HG03432 (cell line): ENCODE results near the gene VKORC1.
A peak's percentile ranks its signal among the peaks of the same experiment; 100 is the strongest.
"Not testable (repeated sequence)": the region's sequence is repeated elsewhere in the genome, so short reads cannot be mapped to it uniquely, and the experiment has no call there.

Experiments used
- ATAC-seq: cut with Tn5 transposase; IDR thresholded peaks from one replicate; pipeline ENCODE4 v1.9.1; 2021; ENCODE audit warnings: mild to moderate bottlenecking, moderate library complexity; ENCODE audit not compliant: unreplicated experiment

VKORC1 gene

GRCh38 chr16:31094424-31095120 lies at the start of gene VKORC1:
TSS of gene VKORC1 (minus strand) at chr16:31094797. CDS start at chr16:31094729, 68 bp downstream.
- peak; percentile 88 for ATAC-seq

DNA sequence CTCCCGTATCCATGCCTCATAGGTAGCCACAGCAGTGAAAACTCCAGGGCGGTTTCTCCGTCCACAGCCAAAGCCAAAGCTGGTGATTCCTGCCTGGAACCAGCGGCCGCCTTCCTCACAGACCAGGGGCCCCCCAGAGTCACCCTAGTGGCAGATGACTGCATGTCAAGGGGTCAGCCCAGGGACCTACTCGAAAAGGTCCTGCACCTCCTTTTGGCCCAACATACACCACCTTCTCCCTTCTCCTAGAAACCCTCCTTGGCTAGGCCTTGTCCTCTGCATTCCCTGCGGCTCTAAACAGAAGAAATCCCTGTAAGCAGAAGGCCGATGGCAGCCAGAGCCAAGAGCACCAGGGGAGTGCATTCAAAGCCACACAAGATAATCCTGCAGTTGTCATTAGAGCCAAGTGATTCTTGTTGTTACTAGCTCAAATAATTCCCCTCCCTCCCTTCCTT lies 49.1 kb upstream of the VKORC1 start:
- ATAC-seq = no peak

DNA sequence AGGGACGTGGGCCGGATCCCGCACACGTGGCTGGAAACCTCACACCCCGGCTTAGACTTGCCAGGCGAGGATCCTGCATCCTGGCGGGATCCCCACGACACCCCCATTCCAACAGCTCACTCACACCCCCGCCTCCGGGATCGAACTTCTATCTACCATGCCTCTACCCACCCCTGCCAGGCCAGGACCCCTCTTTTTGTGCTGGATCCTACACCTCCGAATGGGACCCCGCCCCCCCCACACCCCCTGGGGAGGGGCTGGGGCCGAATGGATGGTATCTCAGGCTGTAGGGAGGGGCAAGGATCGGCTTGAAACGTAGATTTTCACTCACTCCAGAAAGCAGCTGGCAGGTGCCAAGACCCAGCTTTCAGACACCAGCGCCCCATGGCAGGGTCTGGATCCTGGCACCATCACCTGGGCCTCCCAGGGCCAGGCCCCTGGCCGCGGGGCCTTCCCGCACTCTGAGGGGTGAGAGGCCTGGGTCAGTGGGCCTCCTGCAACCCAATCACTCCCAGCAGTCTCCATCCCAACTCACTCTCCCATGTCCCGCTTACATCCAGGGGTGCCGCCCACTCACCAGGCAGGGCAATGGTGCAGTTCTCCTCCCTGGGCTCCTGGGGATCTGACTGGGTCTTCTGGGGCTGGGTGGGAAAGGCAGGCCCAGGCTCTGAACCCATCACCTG lies 48.6 kb upstream of the VKORC1 start:
- no peak for ATAC-seq

DNA sequence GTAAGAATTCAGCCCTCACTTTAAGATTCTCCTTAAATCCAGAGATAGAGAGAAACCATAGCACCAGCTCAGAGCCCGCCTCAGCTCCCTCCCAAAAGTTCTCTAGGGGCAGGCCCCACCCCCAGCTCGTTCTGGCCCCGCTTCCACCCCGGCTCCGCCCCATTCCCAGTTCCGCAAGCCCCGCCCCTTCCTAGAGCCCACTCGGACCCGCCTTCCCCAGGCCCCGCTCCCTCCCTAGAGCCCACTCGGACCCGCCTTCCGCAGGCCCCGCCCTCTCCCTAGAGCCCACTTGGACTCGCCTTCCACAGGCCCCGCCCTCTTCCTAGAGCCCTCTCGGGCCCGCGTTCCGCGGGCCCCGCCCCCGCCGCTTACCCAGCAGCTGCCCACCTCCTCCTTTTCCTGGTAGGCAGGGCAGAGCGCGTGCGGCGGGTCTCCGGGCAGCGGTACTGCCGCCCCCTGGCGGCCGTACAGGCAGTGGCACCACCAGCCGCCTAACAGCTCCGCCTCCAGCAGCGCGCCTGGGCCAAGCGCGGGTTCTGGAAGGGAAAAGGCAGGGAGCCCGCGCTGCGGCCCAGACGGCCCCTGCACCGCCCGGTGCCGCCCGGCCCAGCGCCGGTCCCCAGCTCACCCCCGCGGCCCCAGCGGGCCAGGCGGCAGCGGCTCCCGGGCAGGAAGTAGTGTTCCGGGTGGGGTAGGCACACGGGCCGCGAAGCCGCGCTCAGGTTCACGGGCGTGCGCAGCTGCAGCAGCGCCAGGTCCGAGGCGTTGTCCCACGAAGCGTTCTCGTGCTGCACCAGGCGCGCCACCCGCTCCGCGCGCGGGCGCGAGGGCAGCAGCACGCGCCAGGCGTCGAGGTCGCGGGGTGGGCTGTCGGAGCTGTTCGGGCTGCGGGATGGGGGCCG lies 47.8 kb upstream of the VKORC1 start:
- ATAC-seq = peak; percentile 90

DNA sequence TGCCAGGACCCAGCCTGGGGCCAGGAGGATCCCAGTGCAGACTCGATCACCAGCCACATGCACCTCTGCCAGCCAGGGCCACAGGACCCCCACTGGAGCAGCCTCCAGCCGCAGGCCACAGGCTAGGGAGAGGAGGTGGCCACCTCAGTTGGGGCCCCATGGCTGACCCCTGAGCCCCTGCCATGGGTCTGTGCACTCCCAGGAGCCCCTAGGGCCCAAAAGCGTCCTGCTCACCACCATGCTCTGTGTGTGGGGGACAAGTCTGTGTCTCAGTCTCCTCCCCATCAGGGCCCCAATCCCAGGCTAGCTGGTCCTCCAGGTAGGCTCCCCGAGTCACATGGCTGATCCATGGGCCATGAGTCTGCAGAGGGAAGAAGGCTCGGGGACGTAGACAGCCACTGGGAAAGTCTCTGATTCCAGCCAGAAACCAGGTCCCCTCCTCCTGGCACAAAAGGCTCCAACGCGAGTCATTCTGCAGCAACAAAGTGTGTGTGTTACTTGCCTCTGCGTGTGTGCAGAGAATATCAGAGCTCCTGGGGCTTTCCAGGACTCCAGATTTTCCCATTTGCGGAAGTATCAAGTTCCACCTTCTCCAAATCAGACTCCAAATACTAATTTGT lies 47.0 kb upstream of the VKORC1 start:
- ATAC-seq = peak; percentile 0

- ATAC-seq = not testable (repeated sequence)
Measured at GRCh38 chr16:31141071-31141469, 46.5 kb upstream of the VKORC1 start.

DNA sequence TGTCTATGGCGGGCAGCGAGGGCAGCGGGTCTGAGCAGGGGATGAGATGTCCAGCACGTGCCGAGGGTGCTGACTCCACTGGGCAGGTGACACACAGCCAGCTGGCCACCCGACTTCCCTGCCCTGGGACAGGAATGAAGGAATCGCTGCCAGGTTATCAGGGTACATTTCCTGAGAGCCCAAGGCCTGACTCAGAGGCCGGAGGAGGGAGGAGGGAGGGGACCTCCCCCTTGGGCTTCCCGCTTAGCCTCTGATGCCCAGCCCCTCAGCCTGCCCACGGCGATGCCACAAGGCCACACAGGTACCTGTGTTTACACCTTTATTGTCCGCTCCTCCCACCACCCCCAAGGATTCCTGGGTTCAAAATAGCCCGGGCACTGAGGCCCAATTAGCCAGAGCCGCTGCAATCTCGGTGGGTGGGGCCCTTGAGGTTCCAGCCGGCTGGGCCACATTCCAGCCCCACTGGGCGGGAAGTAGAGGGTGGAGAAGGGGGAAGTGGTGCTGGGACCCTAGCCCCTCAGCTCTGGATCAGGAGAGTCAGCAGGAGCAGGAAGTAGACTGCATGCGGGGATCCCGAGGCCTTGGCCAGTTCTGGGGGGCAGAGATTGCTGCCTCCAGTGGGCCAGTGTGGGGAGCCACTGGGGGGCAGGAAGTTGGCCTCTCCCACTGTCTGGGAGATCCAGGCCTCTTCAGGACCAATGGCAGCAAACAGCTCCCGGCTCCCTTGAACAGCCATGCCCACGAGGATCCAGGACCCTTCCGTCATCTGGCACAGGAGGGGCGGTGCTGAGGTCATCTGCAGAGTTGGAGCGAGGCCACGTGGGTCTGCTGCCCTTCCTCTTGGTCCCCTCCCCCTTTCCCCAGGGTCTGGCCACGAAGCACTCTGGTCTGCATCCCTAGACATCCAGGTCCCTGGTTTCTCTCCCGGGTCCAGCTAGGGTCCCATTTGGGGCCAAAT lies 44.3 kb upstream of the VKORC1 start:
- no peak for ATAC-seq

GRCh38 chr16:31136822-31137499 lies 42.4 kb upstream of the VKORC1 start:
- not testable (repeated sequence) for ATAC-seq

- no peak for ATAC-seq
Measured at GRCh38 chr16:31136287-31136662, 41.7 kb upstream of the VKORC1 start.

DNA sequence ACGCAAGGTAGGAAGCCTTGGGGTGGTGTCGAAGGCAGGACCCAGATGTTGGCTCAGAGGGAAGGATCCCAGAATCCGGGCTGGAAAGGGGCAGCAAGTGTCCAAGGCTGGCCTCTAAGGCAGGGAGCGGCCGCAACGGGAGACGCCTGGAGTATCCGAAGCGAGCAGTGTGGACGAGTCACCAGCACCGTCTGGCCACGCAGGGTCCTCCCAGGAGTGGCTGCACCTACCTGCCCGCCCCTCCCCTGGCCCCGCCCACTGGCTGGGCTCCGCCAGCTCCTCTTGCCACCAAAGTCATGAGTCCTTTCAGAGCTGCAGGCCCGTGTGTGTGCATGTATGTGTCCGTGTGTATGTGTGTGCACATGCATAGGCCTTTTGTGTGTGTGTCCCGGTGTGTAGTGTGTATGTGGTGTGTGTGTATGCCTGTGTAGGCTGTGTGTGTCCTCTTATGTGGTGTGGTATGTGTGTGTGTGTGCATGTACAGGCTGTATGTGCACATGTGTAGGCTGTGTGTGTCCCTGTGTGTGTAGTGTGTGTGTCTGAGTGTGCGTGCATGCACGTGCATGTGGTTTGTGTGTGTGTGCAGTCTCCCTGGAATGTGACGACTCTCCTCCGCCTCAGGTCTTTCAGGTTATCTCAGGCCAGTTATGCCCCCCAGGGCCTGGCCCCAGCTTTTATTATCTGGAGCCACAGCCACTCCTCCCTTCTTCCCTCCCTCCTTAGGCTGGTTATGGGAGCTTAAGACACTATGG lies 41.1 kb upstream of the VKORC1 start, which contains the start of gene PRSS8:
PRSS8 (minus strand) TSS at position 193 of the 752 bp plus-strand sequence. CDS start 229 bp downstream, outside the sequence.
- no peak for ATAC-seq

- ATAC-seq = no peak
Measured at GRCh38 chr16:31134625-31135534, 40.3 kb upstream of the VKORC1 start.

GRCh38 chr16:31134091-31134571 lies 39.5 kb upstream of the VKORC1 start:
- ATAC-seq = no peak

DNA sequence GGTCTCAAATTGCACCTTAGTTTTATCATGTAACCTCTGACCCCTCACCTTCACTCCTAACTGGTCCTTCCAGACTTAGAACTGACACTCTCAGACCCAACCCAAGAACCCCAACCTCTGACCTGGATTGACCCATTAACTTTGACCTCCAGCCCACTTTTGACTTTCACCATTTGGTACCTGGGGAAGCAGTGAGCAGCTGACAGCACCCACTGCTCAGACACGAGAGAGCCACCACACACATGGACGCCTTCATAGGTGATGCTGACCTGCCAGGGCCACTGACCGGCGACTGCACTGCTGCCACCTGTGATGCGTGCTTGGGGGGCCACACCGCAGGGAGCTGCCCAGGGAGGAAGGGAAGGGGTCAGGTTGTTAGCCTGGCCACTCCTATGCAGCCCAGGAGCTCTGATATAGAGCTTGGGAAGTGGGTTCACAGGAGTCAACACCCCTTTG lies 38.5 kb upstream of the VKORC1 start:
- no peak for ATAC-seq

DNA sequence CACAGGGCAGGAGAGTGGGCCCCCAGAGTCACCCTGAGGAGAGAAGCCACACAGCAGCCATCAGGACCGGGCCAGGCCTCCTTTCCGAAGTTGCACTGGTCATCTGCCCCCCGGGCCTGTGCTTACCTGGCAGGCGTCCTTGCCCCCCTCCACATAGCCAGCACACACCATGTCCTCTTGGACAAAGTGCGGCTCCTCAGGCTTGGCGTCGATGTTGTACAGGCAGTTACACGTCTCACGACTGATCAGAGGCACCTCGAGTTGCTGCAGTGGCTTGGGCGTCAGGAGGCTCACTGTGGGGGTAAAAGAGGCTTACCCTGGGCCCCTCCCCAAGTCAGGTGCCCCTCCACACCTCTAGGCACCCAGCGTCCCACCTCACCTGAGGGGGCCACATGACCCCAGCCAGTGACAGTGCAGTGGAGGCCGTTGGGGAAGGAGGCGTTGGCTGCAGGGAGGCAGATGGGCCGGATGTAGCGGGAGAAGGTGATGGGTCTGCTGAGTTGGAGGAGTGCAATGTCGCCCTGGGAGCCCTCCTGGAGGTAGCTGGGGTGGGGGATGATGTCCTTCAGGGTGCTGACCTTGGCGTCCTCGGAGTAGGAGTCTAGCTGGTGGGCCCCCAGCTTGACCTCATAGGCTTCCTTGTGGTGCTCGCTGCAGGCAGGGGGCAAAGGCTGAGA lies 37.8 kb upstream of the VKORC1 start:
- ATAC-seq = no peak

- no peak for ATAC-seq
Measured at GRCh38 chr16:31131841-31132271, 37.3 kb upstream of the VKORC1 start.

DNA sequence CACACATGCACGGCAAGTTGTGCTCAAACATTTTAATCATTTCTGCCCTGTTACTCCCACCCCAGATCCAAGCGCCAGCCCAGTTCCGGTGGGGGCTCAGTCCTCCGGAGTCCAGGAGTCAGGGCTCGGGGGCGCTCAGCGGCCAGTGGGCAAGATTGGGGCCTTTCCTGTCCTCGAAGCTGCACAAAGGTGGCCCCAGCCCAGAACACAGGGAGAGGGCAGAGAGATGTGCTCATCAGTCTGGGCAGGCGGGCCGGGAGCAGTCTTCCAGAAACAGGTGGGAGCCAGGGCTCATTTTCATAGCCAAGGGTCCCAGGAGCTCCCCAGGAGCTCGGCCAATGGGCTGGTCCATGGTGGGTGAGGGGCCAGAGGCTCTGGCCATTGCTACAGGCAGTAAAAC lies 36.8 kb upstream of the VKORC1 start:
- ATAC-seq = no peak

DNA sequence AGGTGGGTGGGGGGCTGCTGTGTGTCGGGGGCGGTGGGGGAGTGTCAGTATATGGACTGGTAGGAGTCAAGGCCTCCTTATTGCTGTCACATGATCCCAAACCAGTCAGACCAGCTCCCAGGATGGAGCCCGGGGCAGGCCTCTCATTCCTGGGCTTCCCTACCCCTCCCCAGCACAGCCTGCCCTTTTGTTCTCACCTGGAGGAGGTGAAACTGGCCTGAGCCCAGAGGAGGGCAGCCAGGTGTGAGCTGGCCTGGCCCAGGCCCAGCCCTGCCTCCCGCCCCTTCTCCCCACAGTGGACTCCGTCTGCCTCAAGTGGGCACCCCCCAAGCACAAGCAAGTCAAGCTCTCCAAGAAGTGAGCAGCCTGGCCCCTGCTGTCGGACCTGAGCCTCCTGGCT lies 36.3 kb upstream of the VKORC1 start:
- no peak for ATAC-seq
